Activated CD8-positive, alpha-beta T cell treated with anti-CD3 and anti-CD28 coated beads for 36 hours (primary cell): ENCODE data around the gene ZNF497. TPM values are rescaled to one million over a fixed set of nuclear protein-coding genes. Genes with fewer than 3 reads are reported as not detected.

ENCODE experiments used
- ATAC-seq: fragments of 200-7000 bp; cut with Tn5 transposase; one replicate; pipeline ENCODE4 v1.10.0; 2021; ENCODE audit warnings: mild to moderate bottlenecking, moderate library complexity
- CTCF ChIA-PET: fragments of 350-600 bp; sonication (Branson Sonifier 250); formaldehyde crosslinking; loops from one replicate; lab custom pipeline; 2021; ENCODE audit warnings: antibody characterized with exemption; lab: Charles Lee
- POLR2A ChIA-PET: fragments of 350-600 bp; sonication (Branson Sonifier 250); formaldehyde crosslinking; loops from one replicate; lab custom pipeline; 2021; ENCODE audit warnings: antibody characterized with exemption; lab: Charles Lee
- DNase-seq: peaks from one replicate; pipeline ENCODE4 v3.0.0-alpha.2; 2020
- H3K27ac Mint-ChIP-seq: one replicate; pipeline ENCODE4 v1.8.0; 2021; ENCODE audit warnings: mild to moderate bottlenecking, mixed read lengths
- H3K27me3 Mint-ChIP-seq: one replicate; pipeline ENCODE4 v1.8.0; 2021; ENCODE audit warnings: mixed read lengths
- H3K36me3 Mint-ChIP-seq: one replicate; pipeline ENCODE4 v1.8.0; 2021; ENCODE audit warnings: low read depth, mixed read lengths
- H3K4me1 Mint-ChIP-seq: one replicate; pipeline ENCODE4 v1.8.0; 2021; ENCODE audit warnings: low read depth, mixed read lengths
- H3K4me3 Mint-ChIP-seq: one replicate; pipeline ENCODE4 v1.8.0; 2021; ENCODE audit warnings: mild to moderate bottlenecking, moderate library complexity, mixed read lengths
- H3K9me3 Mint-ChIP-seq: one replicate; pipeline ENCODE4 v1.8.0; 2021; ENCODE audit warnings: mixed read lengths
- CTCF ChIP-seq: fragments of 200-600 bp; IDR thresholded peaks from one replicate; pipeline ENCODE4 v1.8.0; 2022; ENCODE audit warnings: antibody characterized with exemption, mild to moderate bottlenecking
- intact Hi-C: fragments of 100-400 bp; cut with micrococcal nuclease; formaldehyde crosslinking; loops from one replicate; pipeline ENCODE4 v1.10.0; 2022
- total RNA-seq, 2 experiments: library from RNA; stranded (reverse); gene quantifications; one replicate each; pipeline ENCODE4 v1.2.3, GENCODE V29; 2021

Gene ZNF497
- 1 to 10 TPM; 1.3 to 1.6 TPM for total RNA-seq

GRCh38 chr19:58362272-58362994, at the start of gene ZNF497:
Gene ZNF497, minus strand, starts transcription at chr19:58362751. Its CDS starts 5,116 bp downstream, at chr19:58357635.
- CTCF ChIA-PET: interaction anchor here (1.0 to 2.3 kb wide), 4 partner anchors 14 to 157 kb away, joined by 3 to 13 read pairs (median 4); partner anchors contain the start of genes ZBTB45 and ZSCAN22
- DNase-seq (peak; percentile 99), ATAC-seq (peak; percentile 88)
- H3K9me3 Mint-ChIP-seq: no peaks in the 10 kb centered on the region
- POLR2A ChIA-PET: interaction anchor here (0.7 to 3.9 kb wide), 12 partner anchors 8 to 157 kb away, joined by 3 to 30 read pairs (median 4); partner anchors contain the start of genes RNF225, ZBTB45, ZNF8 and ZSCAN22
- intact Hi-C loops: no loop called here
- H3K27ac Mint-ChIP-seq: peak within 1 kb of the TSS; percentile 97
- peak within 1 kb of the TSS; percentile 96 for H3K4me3 Mint-ChIP-seq
- H3K36me3 Mint-ChIP-seq: no peaks in the 10 kb centered on the region
- no peaks in the 10 kb centered on the region for H3K27me3 Mint-ChIP-seq
- peaks cover 18% of the 10 kb centered on the region for H3K4me1 Mint-ChIP-seq
- TF ChIP-seq CTCF: no peak

GRCh38 chr19:58409010-58409790, 46.6 kb upstream of the ZNF497 start:
- Mint-ChIP-seq H3K27me3 (no peaks in the 10 kb centered on the region), H3K4me3 (peak overlapping the region; percentile 87)
- CTCF ChIA-PET: interaction anchor here (1.0 to 2.0 kb wide), 4 partner anchors 30 to 111 kb away, joined by 3 to 6 read pairs (median 3); partner anchors contain the start of gene ZBTB45

GRCh38 chr19:58408152-58409009, 45.8 kb upstream of the ZNF497 start, which contains the start of gene ZNF584:
Gene ZNF584, plus strand, starts transcription at chr19:58408649. Its CDS starts 499 bp downstream, at chr19:58409148.
- ATAC-seq (peak; percentile 95), DNase-seq (peak; percentile 97)
- peaks cover 21% of the 10 kb centered on the region for H3K36me3 Mint-ChIP-seq
- H3K27ac Mint-ChIP-seq: peak within 1 kb of the TSS; percentile 95
- peaks cover 37% of the 10 kb centered on the region for H3K4me1 Mint-ChIP-seq
- intact Hi-C loops: no loop called here
- CTCF ChIA-PET: interaction anchor here (1.0 to 1.4 kb wide), 3 partner anchors 29 to 106 kb away, joined by 3 read pairs; no protein-coding TSS in a partner anchor
- no peaks in the 10 kb centered on the region for H3K27me3 Mint-ChIP-seq
- H3K9me3 Mint-ChIP-seq: no peaks in the 10 kb centered on the region
- POLR2A ChIA-PET: interaction anchor here (0.7 to 2.6 kb wide), 6 partner anchors 10 to 167 kb away, joined by 3 to 10 read pairs (median 4); partner anchors contain the start of genes RPS5 and ZBTB45
- TF ChIP-seq CTCF: no peak
- H3K4me3 Mint-ChIP-seq: peak within 1 kb of the TSS; percentile 87

More at GRCh38 chr19:58409010-58409790, 46.6 kb upstream of the ZNF497 start:
- H3K9me3 Mint-ChIP-seq: no peaks in the 10 kb centered on the region
- intact Hi-C loops: no loop called here
- POLR2A ChIA-PET: interaction anchor here (0.7 to 2.6 kb wide), 4 partner anchors 9 to 166 kb away, joined by 3 to 10 read pairs (median 4); partner anchors contain the start of gene ZBTB45
- ATAC-seq (peak; percentile 13), DNase-seq (peak; percentile 62)
- H3K27ac Mint-ChIP-seq: peak overlapping the region; percentile 68
- TF ChIP-seq CTCF: no peak
- H3K36me3 Mint-ChIP-seq: peaks cover 22% of the 10 kb centered on the region
- peaks cover 32% of the 10 kb centered on the region for H3K4me1 Mint-ChIP-seq

- ChIA-PET POLR2A (interaction anchor here (0.7 to 2.6 kb wide), 4 partner anchors 10 to 61 kb away, joined by 3 to 10 read pairs (median 4); partner anchors contain the start of gene RPS5), CTCF (interaction anchor here (1.0 to 1.2 kb wide), 2 partner anchors 28 to 106 kb away, joined by 3 read pairs; no protein-coding TSS in a partner anchor)
- TF ChIP-seq CTCF: no peak
- H3K4me1 Mint-ChIP-seq: peaks cover 38% of the 10 kb centered on the region
- peaks cover 18% of the 10 kb centered on the region for H3K36me3 Mint-ChIP-seq
- peak; percentile 41 for ATAC-seq
- H3K4me3 Mint-ChIP-seq: peak overlapping the region; percentile 87
- peak; percentile 57 for DNase-seq
- H3K27me3 Mint-ChIP-seq: no peaks in the 10 kb centered on the region
- H3K27ac Mint-ChIP-seq: peak overlapping the region; percentile 95
- no peaks in the 10 kb centered on the region for H3K9me3 Mint-ChIP-seq
- intact Hi-C loops: no loop called here
Observed at GRCh38 chr19:58407658-58408151, 45.2 kb upstream of the ZNF497 start.
